ENCODE results near the gene XPNPEP1.

DNA sequence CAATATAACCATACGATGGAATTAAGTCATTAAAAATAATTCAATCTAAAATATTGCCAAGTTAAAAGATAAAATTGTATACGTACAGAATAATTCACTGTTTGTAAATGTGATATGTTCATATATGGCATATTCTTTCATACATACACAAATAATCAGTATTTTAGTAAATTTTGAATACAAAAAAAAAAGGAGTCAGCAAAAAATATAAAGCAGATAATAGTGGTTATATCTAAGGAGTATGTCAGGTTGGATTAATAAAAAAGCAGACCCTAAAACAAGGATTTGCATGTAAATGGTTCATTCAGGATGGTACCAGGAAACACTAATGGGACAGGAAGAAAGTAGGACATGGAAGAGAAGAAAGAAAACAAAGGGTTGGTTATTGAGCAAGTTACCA, 59.5 kb downstream of the XPNPEP1 start:
- TF ChIP-seq, protein P1, sequence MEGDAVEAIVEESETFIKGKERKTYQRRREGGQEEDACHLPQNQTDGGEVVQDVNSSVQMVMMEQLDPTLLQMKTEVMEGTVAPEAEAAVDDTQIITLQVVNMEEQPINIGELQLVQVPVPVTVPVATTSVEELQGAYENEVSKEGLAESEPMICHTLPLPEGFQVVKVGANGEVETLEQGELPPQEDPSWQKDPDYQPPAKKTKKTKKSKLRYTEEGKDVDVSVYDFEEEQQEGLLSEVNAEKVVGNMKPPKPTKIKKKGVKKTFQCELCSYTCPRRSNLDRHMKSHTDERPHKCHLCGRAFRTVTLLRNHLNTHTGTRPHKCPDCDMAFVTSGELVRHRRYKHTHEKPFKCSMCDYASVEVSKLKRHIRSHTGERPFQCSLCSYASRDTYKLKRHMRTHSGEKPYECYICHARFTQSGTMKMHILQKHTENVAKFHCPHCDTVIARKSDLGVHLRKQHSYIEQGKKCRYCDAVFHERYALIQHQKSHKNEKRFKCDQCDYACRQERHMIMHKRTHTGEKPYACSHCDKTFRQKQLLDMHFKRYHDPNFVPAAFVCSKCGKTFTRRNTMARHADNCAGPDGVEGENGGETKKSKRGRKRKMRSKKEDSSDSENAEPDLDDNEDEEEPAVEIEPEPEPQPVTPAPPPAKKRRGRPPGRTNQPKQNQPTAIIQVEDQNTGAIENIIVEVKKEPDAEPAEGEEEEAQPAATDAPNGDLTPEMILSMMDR (IDR thresholded peaks at IDR 0.05; ENCODE audit: low read depth, low read length): no peak
- TF ChIP-seq EZH2phosphoT487 (IDR thresholded peaks at IDR 0.05; ENCODE audit: low read depth): no peak
